ENCODE results near the gene APBB2.

APBB2 gene

GRCh38 chr4:41196633-41197332, 17.6 kb downstream of the APBB2 start:
- Histone ChIP-seq H3K36me3 (ENCODE audit: insufficient read depth, low read length) (peaks cover 7% of the 10 kb centered on the region), H3K27me3 (ENCODE audit: insufficient read depth, low read length) (no peaks in the 10 kb centered on the region), H3K4me3 (ENCODE audit: low read depth, low read length) (peak overlapping the region; percentile 3; the same call in 1 of the 2 replicates), H2AFZ (ENCODE audit: low read length, unreplicated experiment) (no peak overlapping the region), H3K79me2 (ENCODE audit: control insufficient read depth, insufficient read depth, low read length, unreplicated experiment) (peaks cover 88% of the 10 kb centered on the region), H3K4me1 (ENCODE audit: control insufficient read depth, insufficient read depth, low read length, unreplicated experiment) (peaks cover 39% of the 10 kb centered on the region), H3K27ac (ENCODE audit: low read depth, low read length) (no peak overlapping the region)

GRCh38 chr4:41192136-41192535, 22.2 kb downstream of the APBB2 start:
- no peak overlapping the region for H2AFZ ChIP-seq (ENCODE audit: low read length, unreplicated experiment)
- H3K4me1 ChIP-seq (ENCODE audit: control insufficient read depth, insufficient read depth, low read length, unreplicated experiment): peaks cover 41% of the 10 kb centered on the region
- H3K79me2 ChIP-seq (ENCODE audit: control insufficient read depth, insufficient read depth, low read length, unreplicated experiment): peaks cover 87% of the 10 kb centered on the region

GRCh38 chr4:41189666-41190065, 24.7 kb downstream of the APBB2 start:
- H3K4me3 ChIP-seq (ENCODE audit: low read depth, low read length): no peak overlapping the region
- H3K79me2 ChIP-seq (ENCODE audit: control insufficient read depth, insufficient read depth, low read length, unreplicated experiment): peaks cover 88% of the 10 kb centered on the region
- H3K36me3 ChIP-seq (ENCODE audit: insufficient read depth, low read length): peaks cover 5% of the 10 kb centered on the region; the same call in 1 of the 2 replicates
- H3K4me1 ChIP-seq (ENCODE audit: control insufficient read depth, insufficient read depth, low read length, unreplicated experiment): peaks cover 56% of the 10 kb centered on the region
- no peak overlapping the region for H2AFZ ChIP-seq (ENCODE audit: low read length, unreplicated experiment)
- H3K27ac ChIP-seq (ENCODE audit: low read depth, low read length): no peak overlapping the region
- no peaks in the 10 kb centered on the region for H3K27me3 ChIP-seq (ENCODE audit: insufficient read depth, low read length)

More at GRCh38 chr4:41192136-41192535, 22.2 kb downstream of the APBB2 start:
- Histone ChIP-seq H3K36me3 (ENCODE audit: insufficient read depth, low read length) (peaks cover 7% of the 10 kb centered on the region; the same call in 1 of the 2 replicates), H3K27ac (ENCODE audit: low read depth, low read length) (0 out of 2 replicates have a peak overlapping the region, but pooled peaks have one; percentile 3), H3K27me3 (ENCODE audit: insufficient read depth, low read length) (no peaks in the 10 kb centered on the region), H3K4me3 (ENCODE audit: low read depth, low read length) (no peak overlapping the region)

- no peak overlapping the region for H2AFZ ChIP-seq (ENCODE audit: low read length, unreplicated experiment)
- no peak overlapping the region for H3K27ac ChIP-seq (ENCODE audit: low read depth, low read length)
- peaks cover 5% of the 10 kb centered on the region; the same call in 1 of the 2 replicates for H3K36me3 ChIP-seq (ENCODE audit: insufficient read depth, low read length)
- peaks cover 56% of the 10 kb centered on the region for H3K4me1 ChIP-seq (ENCODE audit: control insufficient read depth, insufficient read depth, low read length, unreplicated experiment)
- no peak overlapping the region for H3K4me3 ChIP-seq (ENCODE audit: low read depth, low read length)
- H3K79me2 ChIP-seq (ENCODE audit: control insufficient read depth, insufficient read depth, low read length, unreplicated experiment): peaks cover 94% of the 10 kb centered on the region
- no peaks in the 10 kb centered on the region for H3K27me3 ChIP-seq (ENCODE audit: insufficient read depth, low read length)
Measured at GRCh38 chr4:41189076-41189475, 25.3 kb downstream of the APBB2 start.

- Histone ChIP-seq H3K79me2 (ENCODE audit: control insufficient read depth, insufficient read depth, low read length, unreplicated experiment) (peaks cover 97% of the 10 kb centered on the region), H3K27ac (ENCODE audit: low read depth, low read length) (peak overlapping the region; percentile 63), H3K27me3 (ENCODE audit: insufficient read depth, low read length) (no peaks in the 10 kb centered on the region), H3K4me3 (ENCODE audit: low read depth, low read length) (peak overlapping the region; percentile 70), H3K36me3 (ENCODE audit: insufficient read depth, low read length) (0 out of 2 replicates have a peak, but pooled peaks cover 2% of the 10 kb centered on the region), H3K4me1 (ENCODE audit: control insufficient read depth, insufficient read depth, low read length, unreplicated experiment) (peaks cover 50% of the 10 kb centered on the region), H2AFZ (ENCODE audit: low read length, unreplicated experiment) (peak overlapping the region; percentile 7)
Measured at GRCh38 chr4:41185614-41186592, 28.4 kb downstream of the APBB2 start.

- Histone ChIP-seq H3K27ac (ENCODE audit: low read depth, low read length) (no peak overlapping the region), H3K79me2 (ENCODE audit: control insufficient read depth, insufficient read depth, low read length, unreplicated experiment) (peaks cover 98% of the 10 kb centered on the region), H3K36me3 (ENCODE audit: insufficient read depth, low read length) (0 out of 2 replicates have a peak, but pooled peaks cover 2% of the 10 kb centered on the region), H3K27me3 (ENCODE audit: insufficient read depth, low read length) (no peaks in the 10 kb centered on the region), H2AFZ (ENCODE audit: low read length, unreplicated experiment) (no peak overlapping the region), H3K4me3 (ENCODE audit: low read depth, low read length) (no peak overlapping the region), H3K4me1 (ENCODE audit: control insufficient read depth, insufficient read depth, low read length, unreplicated experiment) (peaks cover 60% of the 10 kb centered on the region)
Measured at GRCh38 chr4:41184009-41184408, 30.3 kb downstream of the APBB2 start.

GRCh38 chr4:41183021-41183553, 31.3 kb downstream of the APBB2 start:
- no peak overlapping the region for H2AFZ ChIP-seq (ENCODE audit: low read length, unreplicated experiment)
- H3K36me3 ChIP-seq (ENCODE audit: insufficient read depth, low read length): 0 out of 2 replicates have a peak, but pooled peaks cover 2% of the 10 kb centered on the region
- H3K4me3 ChIP-seq (ENCODE audit: low read depth, low read length): no peak overlapping the region
- H3K27ac ChIP-seq (ENCODE audit: low read depth, low read length): no peak overlapping the region
- peaks cover 97% of the 10 kb centered on the region for H3K79me2 ChIP-seq (ENCODE audit: control insufficient read depth, insufficient read depth, low read length, unreplicated experiment)
- no peaks in the 10 kb centered on the region for H3K27me3 ChIP-seq (ENCODE audit: insufficient read depth, low read length)
- peaks cover 58% of the 10 kb centered on the region for H3K4me1 ChIP-seq (ENCODE audit: control insufficient read depth, insufficient read depth, low read length, unreplicated experiment)

- Histone ChIP-seq H3K36me3 (ENCODE audit: insufficient read depth, low read length) (0 out of 2 replicates have a peak, but pooled peaks cover 2% of the 10 kb centered on the region), H3K4me3 (ENCODE audit: low read depth, low read length) (no peak overlapping the region), H3K79me2 (ENCODE audit: control insufficient read depth, insufficient read depth, low read length, unreplicated experiment) (peaks cover 90% of the 10 kb centered on the region), H2AFZ (ENCODE audit: low read length, unreplicated experiment) (no peak overlapping the region), H3K4me1 (ENCODE audit: control insufficient read depth, insufficient read depth, low read length, unreplicated experiment) (peaks cover 57% of the 10 kb centered on the region), H3K27me3 (ENCODE audit: insufficient read depth, low read length) (no peaks in the 10 kb centered on the region), H3K27ac (ENCODE audit: low read depth, low read length) (no peak overlapping the region)
Measured at GRCh38 chr4:41181037-41181436, 33.3 kb downstream of the APBB2 start.

- Histone ChIP-seq H3K4me1 (ENCODE audit: control insufficient read depth, insufficient read depth, low read length, unreplicated experiment) (peaks cover 62% of the 10 kb centered on the region), H3K27ac (ENCODE audit: low read depth, low read length) (peak overlapping the region; percentile 83), H2AFZ (ENCODE audit: low read length, unreplicated experiment) (no peak overlapping the region), H3K4me3 (ENCODE audit: low read depth, low read length) (peak overlapping the region; percentile 55), H3K36me3 (ENCODE audit: insufficient read depth, low read length) (0 out of 2 replicates have a peak, but pooled peaks cover 2% of the 10 kb centered on the region), H3K79me2 (ENCODE audit: control insufficient read depth, insufficient read depth, low read length, unreplicated experiment) (peaks cover 90% of the 10 kb centered on the region), H3K27me3 (ENCODE audit: insufficient read depth, low read length) (no peaks in the 10 kb centered on the region)
Measured at GRCh38 chr4:41179498-41180195, 34.7 kb downstream of the APBB2 start.

Measured in ACC112 (cell line).